DMS79 treated with DMSO at 0.1 percent for 48 hours (cell line): ENCODE results near the gene PIAS3.
A peak's percentile ranks its signal among the peaks of the same experiment; 100 is the strongest.

Source experiments
- DNase-seq: peaks from one replicate; lab custom pipeline; 2025; lab: John Stamatoyannopoulos, UW

The PIAS3 gene

DNA sequence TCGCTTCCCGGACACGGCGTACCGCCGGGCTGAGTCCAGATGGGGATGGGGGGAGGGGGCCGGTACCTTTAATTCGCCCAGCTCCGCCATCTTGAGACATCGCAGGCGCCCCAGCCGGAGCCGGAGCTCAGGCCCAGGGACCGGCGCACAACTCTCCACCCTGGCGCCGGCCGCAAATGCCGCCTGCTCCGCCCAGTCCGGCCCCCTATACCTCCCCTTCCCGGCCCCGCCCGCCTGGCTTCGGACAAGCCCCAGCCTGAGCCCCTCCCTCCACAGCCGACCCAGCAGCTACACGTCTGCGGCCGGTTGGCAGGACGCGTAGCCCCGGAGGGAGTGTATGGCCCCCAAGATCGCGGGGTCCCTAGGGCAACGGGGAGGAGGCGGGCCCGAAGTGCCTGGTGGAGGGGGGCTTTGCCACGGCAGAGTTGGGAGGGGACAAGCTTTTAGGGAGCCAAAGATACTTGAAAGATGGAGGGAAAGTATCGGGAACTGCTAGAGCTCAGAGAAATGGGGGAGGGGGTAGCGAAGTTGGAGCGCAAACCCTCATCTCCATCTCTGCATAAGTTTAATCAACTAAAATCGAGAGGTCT is at the start of gene PIAS3:
PIAS3 (minus strand) TSS at position 181 of the 590 bp plus-strand sequence; CDS start at position 90, 91 bp downstream.
- DNase-seq = peak; percentile 83

GRCh38 chr1:145908653-145909052 is 49.8 kb upstream of the PIAS3 start:
- no peak for DNase-seq

DNA sequence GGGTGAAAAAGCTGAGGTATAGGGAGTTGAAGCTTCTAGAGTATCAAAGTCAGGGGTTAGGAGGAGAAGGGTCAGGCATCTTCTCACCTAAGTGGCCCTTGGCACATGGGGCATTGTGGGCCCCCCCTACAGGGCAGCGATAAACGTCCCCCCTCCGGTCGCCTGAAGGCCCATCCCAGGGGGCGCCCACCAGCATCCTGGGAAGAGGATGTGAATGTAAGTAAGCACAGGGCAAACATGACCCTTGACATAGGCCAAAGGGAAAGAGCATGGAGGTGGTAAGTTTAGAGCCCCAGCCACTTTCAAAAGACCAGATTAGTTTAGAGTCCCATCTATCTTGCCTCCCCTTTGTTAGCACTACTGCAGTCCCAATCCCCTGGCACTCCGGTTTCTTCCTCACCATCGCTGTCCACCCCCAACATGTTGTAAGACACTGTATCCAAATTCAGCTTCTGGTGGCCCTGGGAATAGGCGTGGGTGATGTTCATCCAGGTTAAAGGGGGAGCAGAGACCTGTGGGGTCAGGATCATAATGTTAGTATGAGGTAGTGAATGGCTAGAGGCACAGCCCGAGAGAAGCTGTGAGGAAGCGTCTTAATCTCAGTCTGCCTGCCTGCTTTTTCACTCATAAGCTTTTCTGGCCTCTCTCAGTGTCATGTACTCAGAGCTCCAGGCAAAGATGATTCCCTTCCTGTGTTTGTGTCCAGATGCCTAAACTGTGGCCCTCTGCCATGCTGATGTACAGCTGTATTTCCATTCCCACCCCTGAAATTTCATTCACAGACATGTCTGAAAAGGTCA is 48.3 kb upstream of the PIAS3 start:
- DNase-seq = no peak

DNA sequence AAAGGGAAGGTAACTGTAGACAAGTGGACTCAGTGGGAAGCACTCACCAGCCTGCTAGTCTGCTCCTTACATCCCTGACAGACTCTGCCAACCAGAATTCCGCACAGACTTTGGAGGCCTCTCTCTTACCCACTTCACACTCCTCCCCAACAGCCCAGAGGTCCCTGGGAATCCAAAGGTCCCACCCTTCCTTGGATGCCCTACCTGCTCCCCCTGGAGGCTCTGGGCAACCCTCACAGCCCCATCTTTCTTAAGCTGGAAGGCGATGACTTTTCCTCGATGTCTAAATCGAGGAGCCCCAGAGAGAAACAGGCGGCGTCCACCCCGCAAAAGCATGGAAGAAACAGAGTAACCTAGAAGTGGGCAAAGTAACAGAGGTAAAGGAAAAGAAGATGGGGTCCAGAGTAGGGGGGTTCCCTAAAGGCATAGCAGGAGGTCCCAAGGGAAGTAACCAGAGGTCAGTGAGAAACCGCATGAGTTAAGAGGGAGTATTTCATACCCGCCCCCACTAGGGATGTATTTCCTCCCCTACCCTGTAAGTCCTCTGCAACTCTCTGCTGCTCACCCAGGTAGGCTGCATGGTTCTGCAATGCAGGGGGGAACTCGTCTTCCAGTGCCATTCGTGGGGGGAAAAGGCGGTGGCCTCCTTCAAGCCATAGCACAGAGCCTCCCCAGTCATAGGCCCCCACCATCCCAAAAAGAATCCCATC is 42.6 kb upstream of the PIAS3 start:
- DNase-seq = no peak

DNA sequence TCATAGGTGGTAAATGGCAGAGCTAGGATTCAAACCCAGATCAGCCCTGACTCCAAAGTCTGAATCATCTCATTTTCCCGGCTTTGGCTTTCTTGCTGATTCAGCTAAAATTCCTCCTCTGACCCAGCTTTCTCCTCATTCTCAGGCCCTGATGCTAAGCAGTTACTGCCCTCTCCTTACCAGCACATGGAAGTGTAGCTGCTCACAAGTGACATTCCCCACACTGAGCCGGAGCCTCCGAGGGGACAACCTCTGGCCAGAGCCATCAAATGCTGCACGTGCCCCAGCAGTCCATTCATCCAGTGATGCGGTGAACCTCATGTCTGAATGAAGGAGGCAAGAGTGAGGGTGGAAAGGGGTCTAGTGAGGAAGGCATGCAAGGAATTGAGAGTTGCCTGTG is 39.9 kb upstream of the PIAS3 start:
- no peak for DNase-seq

GRCh38 chr1:145897969-145898368 is 39.1 kb upstream of the PIAS3 start:
- no peak for DNase-seq

DNA sequence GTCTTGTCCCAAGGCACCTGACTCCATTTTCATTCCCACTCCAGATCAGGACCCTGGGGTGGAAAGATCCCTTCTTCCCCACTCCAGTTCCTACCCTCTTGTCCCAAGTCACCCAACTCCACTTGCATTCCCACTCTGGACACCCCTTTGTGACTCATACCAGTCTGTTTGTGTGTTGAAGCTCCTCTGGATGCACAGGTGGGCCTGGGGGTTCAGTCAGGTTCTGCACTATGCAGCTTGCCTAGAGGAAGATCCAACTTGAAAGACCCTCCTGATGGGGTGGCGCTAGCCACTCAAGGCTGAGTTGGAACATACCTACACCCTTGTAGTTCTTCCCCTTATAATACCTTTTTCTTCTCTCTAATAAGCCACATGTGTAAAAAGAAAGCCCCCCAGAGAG is 36.6 kb upstream of the PIAS3 start:
- no peak for DNase-seq

DNA sequence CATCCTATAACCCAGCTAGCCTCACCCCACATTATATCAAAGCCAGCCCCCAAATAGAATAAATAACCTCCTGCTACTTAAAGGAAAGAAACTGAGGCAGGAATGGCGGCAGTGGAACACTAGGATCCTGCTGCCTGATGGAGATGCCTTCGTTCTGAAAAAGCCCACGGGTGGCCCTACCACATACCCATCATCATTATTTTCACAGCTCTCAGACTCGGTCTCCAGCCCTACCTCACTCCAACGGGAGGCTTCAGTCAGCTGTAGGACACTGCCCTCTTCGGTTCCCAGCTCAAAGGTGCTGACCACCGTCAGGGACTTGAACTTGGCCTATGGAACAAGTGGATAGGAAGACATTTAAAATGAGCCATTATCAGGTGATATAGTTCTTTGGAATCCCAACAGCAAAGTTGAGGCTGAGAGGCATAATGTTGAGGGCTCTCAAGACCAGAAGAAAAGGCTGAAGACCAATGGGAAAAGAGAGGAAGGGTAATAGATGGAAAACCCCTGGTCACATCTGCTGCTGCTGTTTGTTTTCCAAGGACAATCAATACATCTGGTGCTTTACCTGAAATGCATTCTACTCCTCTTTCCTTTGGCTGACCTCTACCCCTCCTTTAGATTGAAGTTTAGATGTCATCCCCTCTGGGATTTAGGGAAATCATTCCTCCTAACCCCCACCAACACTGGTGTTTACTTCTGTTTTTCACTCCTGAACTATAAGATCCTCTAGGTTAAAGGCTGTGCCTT is 34.6 kb upstream of the PIAS3 start:
- DNase-seq = no peak

GRCh38 chr1:145892486-145893087 is 33.7 kb upstream of the PIAS3 start:
- peak; percentile 68 for DNase-seq

- peak; percentile 98 for DNase-seq
Observed at GRCh38 chr1:145891587-145892485, 33.0 kb upstream of the PIAS3 start.

GRCh38 chr1:145891143-145891542 is 32.3 kb upstream of the PIAS3 start:
- peak; percentile 15 for DNase-seq

GRCh38 chr1:145889722-145890121 is 30.8 kb upstream of the PIAS3 start:
- DNase-seq = no peak

- no peak for DNase-seq
Observed at GRCh38 chr1:145887631-145888030, 28.8 kb upstream of the PIAS3 start.

DNA sequence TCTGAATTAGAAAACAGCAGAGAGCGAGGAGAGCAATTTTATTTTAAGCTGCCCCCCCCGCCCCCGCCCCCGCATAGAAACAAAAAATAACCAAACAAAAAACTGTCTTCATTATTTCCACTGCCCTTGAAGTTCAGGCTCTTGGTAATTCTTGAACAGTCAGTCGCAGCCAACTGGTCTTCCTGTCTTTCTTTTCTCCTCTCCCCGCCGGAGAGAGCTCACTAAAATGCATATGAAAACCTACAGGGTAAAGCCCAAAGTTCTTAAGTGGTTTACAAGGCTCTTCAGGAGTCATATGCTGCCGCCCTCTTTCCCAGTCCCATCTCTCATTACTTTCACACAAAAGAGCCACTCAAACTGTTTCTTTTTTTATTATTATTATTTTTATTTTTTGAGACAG is 27.9 kb upstream of the PIAS3 start:
- no peak for DNase-seq

DNA sequence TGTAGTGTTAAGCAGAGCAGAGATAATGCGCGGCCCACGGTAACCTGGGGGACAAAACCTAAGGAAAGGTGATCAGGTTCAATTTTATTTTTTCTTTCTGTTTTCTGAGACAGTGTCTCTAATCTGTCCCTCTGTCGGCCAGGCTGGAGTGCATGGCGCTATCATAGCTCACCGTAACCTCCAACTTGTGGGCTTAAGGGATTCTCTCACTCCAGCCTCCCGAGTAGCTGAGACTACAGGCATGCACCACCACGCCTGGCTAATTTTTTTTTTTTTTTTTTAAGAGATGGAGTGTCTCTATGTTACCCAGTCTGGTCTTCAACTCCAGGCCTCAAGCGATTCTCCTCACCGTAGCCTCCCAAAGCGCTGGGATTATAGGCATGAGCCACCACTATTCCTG is 27.5 kb upstream of the PIAS3 start:
- DNase-seq = no peak

GRCh38 chr1:145885738-145886287 is 26.9 kb upstream of the PIAS3 start, which contains the start of gene ANKRD35:
TSS of gene ANKRD35 (minus strand) at chr1:145885866. CDS start at chr1:145885758, 108 bp downstream.
- DNase-seq = no peak

DNA sequence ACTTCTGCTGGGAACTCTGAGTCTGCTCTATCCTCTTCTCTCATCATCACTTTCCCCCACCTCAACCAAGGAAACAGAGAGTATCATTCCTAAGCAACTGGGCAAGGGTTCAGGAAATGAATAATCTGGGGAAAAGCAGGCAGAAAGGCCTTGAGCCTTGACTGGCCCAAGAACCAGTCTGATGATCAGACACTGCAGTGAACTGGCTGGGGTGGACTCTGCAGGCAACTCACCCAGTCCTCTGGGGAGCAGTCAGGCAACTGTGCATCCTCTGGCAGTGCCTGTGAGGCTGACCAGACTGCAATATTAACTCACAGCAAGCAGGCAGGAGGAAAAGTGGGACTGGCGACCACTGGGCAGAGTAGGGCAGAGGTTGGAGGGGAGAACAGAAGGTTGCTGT is 25.8 kb upstream of the PIAS3 start:
- DNase-seq = no peak

GRCh38 chr1:145879775-145880174 is 20.9 kb upstream of the PIAS3 start:
- DNase-seq = peak; percentile 84

DNA sequence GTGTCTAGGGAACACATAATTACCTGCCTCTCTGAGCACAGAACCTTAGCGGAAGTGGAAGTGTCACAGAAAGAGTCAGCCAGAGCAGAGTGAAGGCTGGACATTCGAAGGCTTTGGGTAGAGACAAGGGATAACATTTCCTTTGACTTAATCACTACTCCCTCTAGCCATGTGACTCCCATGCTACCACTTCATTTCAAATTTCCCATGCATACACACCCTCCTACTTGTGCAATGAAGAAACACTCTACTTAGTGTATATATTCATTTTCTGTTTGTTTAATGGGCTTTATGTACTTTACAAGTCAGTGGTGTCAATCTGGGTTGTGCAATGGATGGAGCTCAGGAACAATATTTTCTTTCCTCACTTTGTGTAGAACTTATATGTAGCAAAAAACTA is 19.8 kb upstream of the PIAS3 start:
- no peak for DNase-seq

- DNase-seq = no peak
Observed at GRCh38 chr1:145877923-145878486, 19.1 kb upstream of the PIAS3 start.
